Esophagus squamous epithelium (tissue), 5 donors: ENCODE data around the gene REEP1. TPM values are rescaled to one million over a fixed set of nuclear protein-coding genes. Genes with fewer than 3 reads are reported as not detected.

Experiments
- DNase-seq: peaks from one replicate; lab custom pipeline; 2025; lab: John Stamatoyannopoulos, UW
- H3K27ac ChIP-seq, 4 donors: fragments of 200-600 bp; sonication (generic); one replicate each; pipeline ENCODE4 v1.5.1; 2016 to 2019; ENCODE audit warnings: mild to moderate bottlenecking in 1 of 4
- H3K27me3 ChIP-seq, 4 donors: fragments of 200-600 bp; sonication (generic); 1 replicate in 3 of 4; 2 replicates in 1 of 4; pipeline versions ENCODE4 v1.5.1 to v1.6.0; 2017 to 2021; ENCODE audit warnings: antibody characterized with exemption in 1 of 4
- H3K36me3 ChIP-seq, 3 donors: fragments of 200-600 bp; sonication (generic); one replicate each; pipeline ENCODE4 v1.5.1; 2016 to 2019
- H3K4me1 ChIP-seq, 3 donors: fragments of 200-600 bp; sonication (generic); one replicate each; pipeline ENCODE4 v1.5.1; 2017 to 2019
- H3K4me3 ChIP-seq, 4 donors: fragments of 200-600 bp; sonication (generic); 1 replicate in 3 of 4; 2 replicates in 1 of 4; pipeline ENCODE4 v1.5.1; 2016 to 2019; ENCODE audit warnings: mild to moderate bottlenecking in 2 of 4, moderate library complexity in 1 of 4
- H3K9me3 ChIP-seq, 3 donors: fragments of 200-600 bp; sonication (generic); one replicate each; pipeline ENCODE4 v1.5.1; 2016 to 2019
- POLR2A ChIP-seq, 4 donors: fragments of 450-650 bp; IDR thresholded peaks; one replicate each; pipeline ENCODE4 v1.6.1; 2017; ENCODE audit warnings: antibody characterized with exemption in 4 of 4, mild to moderate bottlenecking in 4 of 4, moderate library complexity in 3 of 4
- WGBS, 2 donors: methylation state at CpG; one replicate each; pipeline ENCODE4 v1.1.5; 2018; 5-methylcytosine and 5-hydroxymethylcytosine counted together
- intact Hi-C: fragments of 100-400 bp; cut with DNase I; formaldehyde crosslinking; loops from one replicate; pipeline ENCODE4 v1.15.0; 2022
- total RNA-seq, 4 donors: library from RNA; depleted of rRNA; stranded (reverse); fragments of >200 nt; gene quantifications; one replicate each; pipeline ENCODE4 v1.1.0, GENCODE V29; 2016
- TF ChIP-seq, protein P1 (sequence below), 6 experiments: fragments of 450-650 bp in 4 of 6; fragments of 200-600 bp in 2 of 6; sonication (generic) in 2 of 6; IDR thresholded peaks; one replicate each; pipeline ENCODE4 v1.5.1; 2016 to 2019; ENCODE audit warnings: antibody characterized with exemption in 6 of 6, mild to moderate bottlenecking in 4 of 6, moderate library complexity in 4 of 6
- donor health status: DM: yes; HTN: yes; CAD: no.

The REEP1 gene
- total RNA-seq, 4 donors from 2014 or later: 0.83 to 10.3 (median 2.0) TPM

DNA sequence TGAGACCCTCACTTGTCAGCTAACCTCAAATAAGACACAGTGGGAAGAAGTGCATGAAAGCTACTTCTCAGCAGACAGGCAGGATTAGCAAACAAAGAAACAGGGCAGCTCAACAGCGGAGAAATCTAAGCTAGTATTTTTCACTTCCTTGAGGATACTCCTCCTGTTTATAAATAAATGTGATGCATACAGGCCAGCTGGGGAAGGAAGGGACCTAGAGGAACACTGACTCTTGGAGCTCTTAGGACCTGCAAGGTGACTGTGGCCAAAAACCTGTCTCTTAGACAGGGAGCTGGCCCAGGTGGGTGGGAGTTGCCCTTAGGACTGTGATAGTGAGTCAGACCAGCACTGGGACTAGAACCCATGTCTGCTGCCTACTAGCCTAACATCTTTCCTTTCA is 4.8 kb downstream of the REEP1 start:
- peaks cover 7 to 17% (median 9%) of the 10 kb centered on the region in 3 donors for H3K4me1 ChIP-seq
- H3K4me3 ChIP-seq: no peak overlapping the region
- H3K36me3 ChIP-seq: no peaks in the 10 kb centered on the region
- 69 to 79% methylated on average over 1 of the region's 1 CpG for WGBS, 2 donors
- TF ChIP-seq, protein P1, sequence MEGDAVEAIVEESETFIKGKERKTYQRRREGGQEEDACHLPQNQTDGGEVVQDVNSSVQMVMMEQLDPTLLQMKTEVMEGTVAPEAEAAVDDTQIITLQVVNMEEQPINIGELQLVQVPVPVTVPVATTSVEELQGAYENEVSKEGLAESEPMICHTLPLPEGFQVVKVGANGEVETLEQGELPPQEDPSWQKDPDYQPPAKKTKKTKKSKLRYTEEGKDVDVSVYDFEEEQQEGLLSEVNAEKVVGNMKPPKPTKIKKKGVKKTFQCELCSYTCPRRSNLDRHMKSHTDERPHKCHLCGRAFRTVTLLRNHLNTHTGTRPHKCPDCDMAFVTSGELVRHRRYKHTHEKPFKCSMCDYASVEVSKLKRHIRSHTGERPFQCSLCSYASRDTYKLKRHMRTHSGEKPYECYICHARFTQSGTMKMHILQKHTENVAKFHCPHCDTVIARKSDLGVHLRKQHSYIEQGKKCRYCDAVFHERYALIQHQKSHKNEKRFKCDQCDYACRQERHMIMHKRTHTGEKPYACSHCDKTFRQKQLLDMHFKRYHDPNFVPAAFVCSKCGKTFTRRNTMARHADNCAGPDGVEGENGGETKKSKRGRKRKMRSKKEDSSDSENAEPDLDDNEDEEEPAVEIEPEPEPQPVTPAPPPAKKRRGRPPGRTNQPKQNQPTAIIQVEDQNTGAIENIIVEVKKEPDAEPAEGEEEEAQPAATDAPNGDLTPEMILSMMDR (IDR thresholded peaks at IDR 0.05): no peak
- no peak for TF ChIP-seq POLR2A (IDR thresholded peaks at IDR 0.05)
- DNase-seq: no peak
- H3K27me3 ChIP-seq: peaks cover 0 to 40% (median 0%) of the 10 kb centered on the region in 4 donors
- no peak overlapping the region for H3K27ac ChIP-seq
- H3K9me3 ChIP-seq: no peaks in the 10 kb centered on the region
- intact Hi-C loops: no loop called here

DNA sequence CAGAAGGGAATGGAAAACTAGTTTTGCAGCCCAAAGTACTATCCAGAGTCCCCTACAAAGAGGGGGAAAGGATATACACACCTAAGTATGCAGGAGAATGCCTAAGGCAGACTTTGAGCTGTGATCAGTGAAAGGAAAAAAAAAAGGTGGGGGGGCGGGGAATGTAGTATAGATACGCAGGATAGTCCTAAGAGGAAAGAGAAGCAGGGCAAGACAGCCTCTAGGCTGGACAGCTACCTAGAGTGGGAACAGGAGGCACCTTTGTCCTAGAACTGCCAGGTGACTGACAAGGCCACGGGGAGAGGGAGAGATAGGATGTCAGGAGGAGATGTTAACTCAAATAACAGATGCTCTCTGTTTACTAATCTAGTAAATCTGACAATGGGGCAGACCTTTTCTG is 6.0 kb downstream of the REEP1 start:
- no peak for DNase-seq
- Histone ChIP-seq H3K36me3 (no peaks in the 10 kb centered on the region), H3K4me3 (no peak overlapping the region), H3K4me1 (peaks cover 0 to 7% (median 1%) of the 10 kb centered on the region in 3 donors), H3K9me3 (no peaks in the 10 kb centered on the region), H3K27ac (no peak overlapping the region), H3K27me3 (peaks cover 0 to 27% (median 0%) of the 10 kb centered on the region in 4 donors)
- intact Hi-C loops: no loop called here
- TF ChIP-seq POLR2A (IDR thresholded peaks at IDR 0.05): no peak
- TF ChIP-seq, protein P1 (IDR thresholded peaks at IDR 0.05): no peak
- 80 to 100% methylated on average over 3 of the region's 3 CpGs for WGBS, 2 donors

DNA sequence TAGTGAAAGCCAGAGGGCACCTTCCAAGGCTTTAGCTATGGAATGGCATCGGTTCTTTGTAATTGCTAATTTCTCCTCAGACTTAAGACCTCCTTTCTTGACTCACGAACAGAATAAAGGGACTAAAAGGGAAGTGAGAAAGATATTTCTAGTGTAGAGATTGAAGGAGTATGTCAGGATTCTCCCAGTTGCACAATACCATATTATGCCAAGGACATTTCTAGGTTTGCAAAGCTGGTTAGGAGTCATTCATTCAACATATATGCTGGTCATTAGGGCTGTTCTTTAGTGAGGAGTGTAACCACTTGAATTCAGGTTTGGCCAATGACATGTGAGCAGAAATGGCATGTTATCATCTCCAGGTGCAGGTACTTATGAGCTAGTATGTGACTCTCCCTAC is 7.4 kb downstream of the REEP1 start:
- Histone ChIP-seq H3K4me1 (no peaks in the 10 kb centered on the region), H3K27me3 (peaks cover 0 to 13% (median 0%) of the 10 kb centered on the region in 4 donors), H3K9me3 (no peaks in the 10 kb centered on the region), H3K4me3 (no peak overlapping the region), H3K27ac (no peak overlapping the region), H3K36me3 (no peaks in the 10 kb centered on the region)
- intact Hi-C loops: no loop called here
- TF ChIP-seq, protein P1 (IDR thresholded peaks at IDR 0.05): no peak
- WGBS, 2 donors: 82 to 85% methylated on average over 2 of the region's 2 CpGs
- no peak for DNase-seq

DNA sequence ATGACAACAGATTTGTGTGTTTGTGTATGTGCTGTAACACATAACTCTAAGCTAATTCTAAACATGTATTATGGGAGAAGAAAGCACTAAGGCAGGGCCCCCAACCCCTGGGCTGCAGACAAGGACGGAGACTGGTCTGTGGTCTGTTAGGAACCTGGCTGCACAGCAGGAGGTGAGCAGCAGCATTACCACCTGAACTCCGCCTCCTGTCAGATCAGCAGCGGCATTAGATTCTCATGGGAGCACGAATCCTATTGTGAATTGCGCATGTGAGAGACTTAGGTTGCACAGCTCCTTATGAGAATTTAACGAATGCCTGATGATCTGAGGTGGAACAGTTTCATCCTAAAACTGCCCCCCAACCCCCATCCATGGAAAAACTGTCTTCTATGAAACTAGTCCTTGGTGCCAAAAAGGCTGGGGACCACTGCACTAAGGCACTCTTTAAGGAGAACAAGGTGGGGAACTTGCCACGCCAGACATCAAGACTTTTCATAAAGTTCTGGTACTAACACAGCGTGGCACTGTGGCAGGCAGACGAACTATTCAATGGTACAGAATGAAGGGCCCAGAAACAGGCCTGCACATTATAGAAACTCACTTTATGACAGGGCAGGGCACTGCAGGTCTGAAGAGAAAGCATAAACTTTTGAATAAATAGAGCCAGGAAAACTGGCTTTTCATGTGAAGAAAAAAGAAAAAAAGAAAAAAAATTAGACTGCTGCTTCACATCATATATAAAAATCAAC is 14.0 kb downstream of the REEP1 start:
- Histone ChIP-seq H3K9me3 (no peaks in the 10 kb centered on the region), H3K27ac (no peak overlapping the region), H3K4me1 (no peaks in the 10 kb centered on the region), H3K4me3 (no peak overlapping the region), H3K27me3 (no peaks in the 10 kb centered on the region), H3K36me3 (no peaks in the 10 kb centered on the region)
- intact Hi-C loops: no loop called here
- TF ChIP-seq, protein P1 (IDR thresholded peaks at IDR 0.05): no peak
- no peak for TF ChIP-seq POLR2A (IDR thresholded peaks at IDR 0.05)
- no peak for DNase-seq
- 83 to 97% methylated on average over 7 to 9 of the region's 9 CpGs for WGBS, 2 donors

DNA sequence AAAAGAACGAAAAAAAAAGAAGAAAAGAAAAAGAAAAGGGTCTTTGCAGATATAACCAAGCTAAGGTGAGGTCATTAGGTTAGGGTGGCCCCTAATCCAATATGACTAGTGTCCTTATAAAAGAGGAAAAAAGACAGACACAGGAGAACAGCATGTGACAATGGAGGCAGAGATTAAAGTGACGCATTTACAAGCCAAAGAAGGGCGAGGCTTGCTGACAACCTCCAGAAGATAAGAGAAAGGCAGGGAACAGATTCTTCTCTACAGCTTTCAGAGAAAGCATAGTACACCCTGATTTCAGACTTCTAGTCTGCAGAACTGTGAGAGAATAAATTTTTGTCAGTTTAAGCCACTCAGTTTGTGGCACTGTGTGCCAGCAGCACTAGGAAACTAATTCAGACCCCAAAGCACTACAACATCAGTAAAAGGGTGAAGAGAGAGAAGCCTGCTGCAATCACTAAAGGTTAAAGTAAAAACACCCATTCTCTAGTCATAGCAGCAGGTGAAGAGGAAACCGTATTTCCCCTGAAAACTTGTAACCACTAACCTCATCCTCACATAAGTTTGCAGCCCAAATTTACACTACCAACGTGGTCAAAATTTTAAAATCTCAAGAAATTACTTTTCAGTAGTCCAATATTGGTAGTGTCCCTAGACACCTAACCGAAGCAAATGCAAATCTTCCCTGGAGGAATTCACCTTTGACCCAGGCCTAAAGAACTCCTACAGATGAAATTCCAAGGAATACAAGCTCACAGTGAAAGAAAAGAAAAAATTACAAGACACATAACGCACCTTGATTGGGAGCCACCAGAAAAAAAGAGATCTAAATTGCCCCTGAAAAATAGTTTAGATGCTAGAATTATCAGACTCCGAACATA is 17.5 kb downstream of the REEP1 start:
- intact Hi-C loops: no loop called here
- TF ChIP-seq, protein P1 (IDR thresholded peaks at IDR 0.05): no peak
- no peak for TF ChIP-seq POLR2A (IDR thresholded peaks at IDR 0.05)
- no peaks in the 10 kb centered on the region for H3K9me3 ChIP-seq
- H3K27ac ChIP-seq: no peak overlapping the region
- H3K36me3 ChIP-seq: no peaks in the 10 kb centered on the region
- H3K4me3 ChIP-seq: no peak overlapping the region
- no peaks in the 10 kb centered on the region for H3K27me3 ChIP-seq
- no peak for DNase-seq
- WGBS, 2 donors: 72 to 76% methylated on average over 8 of the region's 8 CpGs
- H3K4me1 ChIP-seq: no peaks in the 10 kb centered on the region
